ENCODE measurements around the gene FYN.

The FYN gene

DNA sequence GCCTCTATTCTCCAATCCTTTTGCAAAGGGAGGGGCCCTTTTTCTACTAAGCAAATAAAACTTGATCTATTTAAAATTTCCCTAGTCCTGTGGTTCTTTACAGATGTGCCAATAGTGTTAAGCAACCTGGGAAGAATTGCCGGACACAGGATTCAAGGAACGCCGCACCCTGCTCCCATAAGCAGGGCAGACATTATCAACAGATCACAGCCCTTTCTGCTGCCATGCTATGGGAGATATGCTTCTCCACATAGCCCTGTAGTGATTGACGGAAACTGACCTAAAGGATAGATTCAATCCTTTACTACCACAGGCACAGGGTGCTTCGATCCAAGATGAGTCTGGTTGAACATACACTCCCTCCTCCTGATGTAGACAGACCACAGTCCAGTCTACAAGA lies 149.2 kb downstream of the FYN start:
- no peaks in the 10 kb centered on the region for H3K27me3 ChIP-seq (ENCODE audit: control insufficient read depth, low read length)
- no peaks in the 10 kb centered on the region for H3K79me2 ChIP-seq (ENCODE audit: control insufficient read depth, low read length)
- H3K4me1 ChIP-seq (ENCODE audit: control insufficient read depth, low read length), result peaks cover 19% of the 10 kb centered on the region
- 0 out of 2 replicates have a peak overlapping the region, but pooled peaks have one; percentile 14 for H3K4me3 ChIP-seq (ENCODE audit: low read length)
- H3K36me3 ChIP-seq (ENCODE audit: control insufficient read depth, low read length), result no peaks in the 10 kb centered on the region
- peaks cover 5% of the 10 kb centered on the region; the same call in 1 of the 2 replicates for H4K20me1 ChIP-seq (ENCODE audit: control insufficient read depth, insufficient read depth, low read depth, low read length)
- no peaks in the 10 kb centered on the region for H3F3A ChIP-seq (ENCODE audit: control insufficient read depth, insufficient read depth)
- no peak for TF ChIP-seq EZH2phosphoT487 (IDR thresholded peaks at IDR 0.05; ENCODE audit: borderline replicate concordance, low read length)
- TF ChIP-seq, protein P1, sequence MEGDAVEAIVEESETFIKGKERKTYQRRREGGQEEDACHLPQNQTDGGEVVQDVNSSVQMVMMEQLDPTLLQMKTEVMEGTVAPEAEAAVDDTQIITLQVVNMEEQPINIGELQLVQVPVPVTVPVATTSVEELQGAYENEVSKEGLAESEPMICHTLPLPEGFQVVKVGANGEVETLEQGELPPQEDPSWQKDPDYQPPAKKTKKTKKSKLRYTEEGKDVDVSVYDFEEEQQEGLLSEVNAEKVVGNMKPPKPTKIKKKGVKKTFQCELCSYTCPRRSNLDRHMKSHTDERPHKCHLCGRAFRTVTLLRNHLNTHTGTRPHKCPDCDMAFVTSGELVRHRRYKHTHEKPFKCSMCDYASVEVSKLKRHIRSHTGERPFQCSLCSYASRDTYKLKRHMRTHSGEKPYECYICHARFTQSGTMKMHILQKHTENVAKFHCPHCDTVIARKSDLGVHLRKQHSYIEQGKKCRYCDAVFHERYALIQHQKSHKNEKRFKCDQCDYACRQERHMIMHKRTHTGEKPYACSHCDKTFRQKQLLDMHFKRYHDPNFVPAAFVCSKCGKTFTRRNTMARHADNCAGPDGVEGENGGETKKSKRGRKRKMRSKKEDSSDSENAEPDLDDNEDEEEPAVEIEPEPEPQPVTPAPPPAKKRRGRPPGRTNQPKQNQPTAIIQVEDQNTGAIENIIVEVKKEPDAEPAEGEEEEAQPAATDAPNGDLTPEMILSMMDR (IDR thresholded peaks at IDR 0.05; ENCODE audit: low read depth, low read length, poor library complexity, severe bottlenecking), result no peak
- peak overlapping the region; percentile 46 for H3K4me2 ChIP-seq (ENCODE audit: low read length)
- H3K27ac ChIP-seq (ENCODE audit: low read depth, low read length), result no peak overlapping the region
- no peaks in the 10 kb centered on the region for H3K9me3 ChIP-seq (ENCODE audit: control insufficient read depth, insufficient read depth, low read length)
- no peaks in the 10 kb centered on the region for H3K9me2 ChIP-seq (replicated peaks; ENCODE audit: control insufficient read depth, low read length)

DNA sequence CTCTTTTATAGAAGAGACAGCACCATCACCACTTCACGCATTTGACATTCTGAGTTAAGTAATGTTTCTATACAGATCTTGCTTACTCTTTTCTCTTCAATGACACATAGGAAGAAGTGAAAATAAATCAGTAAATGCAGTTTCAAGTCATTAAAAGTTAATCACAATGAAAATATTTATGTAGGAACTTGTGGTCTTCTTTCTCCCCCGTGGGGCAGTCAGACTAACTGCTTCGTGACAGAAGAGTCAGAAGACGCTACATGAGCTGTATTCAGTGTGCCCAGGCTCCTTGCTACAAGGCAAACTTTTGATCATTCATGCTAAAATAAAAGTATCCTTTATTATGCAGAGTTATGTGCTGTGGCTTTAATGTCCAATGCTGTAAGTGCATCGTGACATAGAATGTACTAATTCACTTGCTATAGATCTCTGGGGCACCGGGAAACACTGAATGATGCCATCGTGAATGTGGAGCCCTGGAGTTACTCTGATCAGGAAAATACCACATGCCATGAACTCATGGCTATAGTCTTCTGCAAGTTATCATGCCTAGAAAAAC lies 149.8 kb downstream of the FYN start:
- peaks cover 19% of the 10 kb centered on the region for H3K4me1 ChIP-seq (ENCODE audit: control insufficient read depth, low read length)
- no peak overlapping the region for H3K27ac ChIP-seq (ENCODE audit: low read depth, low read length)
- no peak overlapping the region for H3K4me2 ChIP-seq (ENCODE audit: low read length)
- H3K27me3 ChIP-seq (ENCODE audit: control insufficient read depth, low read length), result no peaks in the 10 kb centered on the region
- peaks cover 5% of the 10 kb centered on the region; the same call in 1 of the 2 replicates for H4K20me1 ChIP-seq (ENCODE audit: control insufficient read depth, insufficient read depth, low read depth, low read length)
- no peaks in the 10 kb centered on the region for H3K79me2 ChIP-seq (ENCODE audit: control insufficient read depth, low read length)
- no peaks in the 10 kb centered on the region for H3K36me3 ChIP-seq (ENCODE audit: control insufficient read depth, low read length)
- no peaks in the 10 kb centered on the region for H3F3A ChIP-seq (ENCODE audit: control insufficient read depth, insufficient read depth)
- no peaks in the 10 kb centered on the region for H3K9me3 ChIP-seq (ENCODE audit: control insufficient read depth, insufficient read depth, low read length)
- TF ChIP-seq EZH2phosphoT487 (IDR thresholded peaks at IDR 0.05; ENCODE audit: borderline replicate concordance, low read length), result no peak
- no peaks in the 10 kb centered on the region for H3K9me2 ChIP-seq (replicated peaks; ENCODE audit: control insufficient read depth, low read length)
- H3K4me3 ChIP-seq (ENCODE audit: low read length), result no peak overlapping the region

DNA sequence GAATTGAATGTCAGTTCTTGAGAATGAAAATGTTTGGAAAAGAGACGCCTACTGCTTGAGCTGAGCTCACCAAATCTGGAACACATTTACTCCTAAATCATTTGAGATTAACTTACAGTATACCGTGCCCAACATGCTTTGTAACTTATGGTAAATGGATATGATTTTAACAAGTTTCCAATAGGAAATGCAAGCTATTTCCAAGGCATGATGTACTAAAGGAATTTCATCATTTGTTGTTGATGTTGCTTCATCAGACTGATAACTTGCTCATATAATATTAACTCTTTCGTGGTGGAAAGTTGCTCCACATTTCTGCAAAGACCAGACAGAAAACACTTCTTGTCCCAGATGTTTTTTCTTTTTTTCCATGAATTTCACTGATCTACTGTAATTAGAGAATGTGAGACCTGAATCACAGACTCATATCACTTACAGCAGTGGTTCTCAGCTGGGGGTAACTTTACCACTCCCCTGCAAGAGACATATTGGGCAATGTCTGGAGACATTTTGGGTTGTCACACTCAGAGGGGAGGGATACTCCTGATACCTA lies 151.0 kb downstream of the FYN start:
- TF ChIP-seq, protein P1 (IDR thresholded peaks at IDR 0.05; ENCODE audit: low read depth, low read length, poor library complexity, severe bottlenecking), result no peak
- no peak for TF ChIP-seq EZH2phosphoT487 (IDR thresholded peaks at IDR 0.05; ENCODE audit: borderline replicate concordance, low read length)
- H3K79me2 ChIP-seq (ENCODE audit: control insufficient read depth, low read length), result no peaks in the 10 kb centered on the region
- H3F3A ChIP-seq (ENCODE audit: control insufficient read depth, insufficient read depth), result no peaks in the 10 kb centered on the region
- H3K36me3 ChIP-seq (ENCODE audit: control insufficient read depth, low read length), result no peaks in the 10 kb centered on the region
- H3K4me1 ChIP-seq (ENCODE audit: control insufficient read depth, low read length), result peaks cover 19% of the 10 kb centered on the region
- H3K4me2 ChIP-seq (ENCODE audit: low read length), result no peak overlapping the region
- H4K20me1 ChIP-seq (ENCODE audit: control insufficient read depth, insufficient read depth, low read depth, low read length), result peaks cover 5% of the 10 kb centered on the region; the same call in 1 of the 2 replicates
- H3K4me3 ChIP-seq (ENCODE audit: low read length), result no peak overlapping the region
- no peaks in the 10 kb centered on the region for H3K9me3 ChIP-seq (ENCODE audit: control insufficient read depth, insufficient read depth, low read length)
- H3K27ac ChIP-seq (ENCODE audit: low read depth, low read length), result no peak overlapping the region
- H3K27me3 ChIP-seq (ENCODE audit: control insufficient read depth, low read length), result no peaks in the 10 kb centered on the region
- H3K9me2 ChIP-seq (replicated peaks; ENCODE audit: control insufficient read depth, low read length), result no peaks in the 10 kb centered on the region

DNA sequence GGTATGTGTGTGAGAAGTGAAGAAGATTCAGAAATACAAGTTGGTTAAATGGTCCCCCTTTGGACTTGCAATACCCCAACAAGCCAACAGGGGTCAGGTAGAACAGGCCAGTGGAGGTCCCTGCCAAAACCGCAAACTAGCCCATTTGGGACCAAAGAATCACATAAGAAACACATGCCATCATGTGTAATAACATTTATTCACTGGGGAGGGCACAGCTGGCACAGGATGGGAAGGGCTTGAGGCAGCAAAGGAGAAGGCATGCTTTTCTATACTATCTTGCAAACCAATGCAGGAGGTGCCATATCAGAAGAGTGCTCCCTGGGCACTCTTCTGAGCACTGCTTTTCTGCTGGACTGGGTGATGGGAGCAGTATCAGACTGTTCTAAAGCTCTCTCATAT lies 151.5 kb downstream of the FYN start:
- H3K27ac ChIP-seq (ENCODE audit: low read depth, low read length), result no peak overlapping the region
- no peak overlapping the region for H3K4me3 ChIP-seq (ENCODE audit: low read length)
- H4K20me1 ChIP-seq (ENCODE audit: control insufficient read depth, insufficient read depth, low read depth, low read length), result peaks cover 5% of the 10 kb centered on the region; the same call in 1 of the 2 replicates
- peaks cover 19% of the 10 kb centered on the region for H3K4me1 ChIP-seq (ENCODE audit: control insufficient read depth, low read length)
- no peaks in the 10 kb centered on the region for H3K9me2 ChIP-seq (replicated peaks; ENCODE audit: control insufficient read depth, low read length)
- no peak for TF ChIP-seq EZH2phosphoT487 (IDR thresholded peaks at IDR 0.05; ENCODE audit: borderline replicate concordance, low read length)
- TF ChIP-seq, protein P1 (IDR thresholded peaks at IDR 0.05; ENCODE audit: low read depth, low read length, poor library complexity, severe bottlenecking), result peak; percentile 87
- H3K27me3 ChIP-seq (ENCODE audit: control insufficient read depth, low read length), result no peaks in the 10 kb centered on the region
- H3F3A ChIP-seq (ENCODE audit: control insufficient read depth, insufficient read depth), result no peaks in the 10 kb centered on the region
- H3K9me3 ChIP-seq (ENCODE audit: control insufficient read depth, insufficient read depth, low read length), result no peaks in the 10 kb centered on the region
- no peaks in the 10 kb centered on the region for H3K36me3 ChIP-seq (ENCODE audit: control insufficient read depth, low read length)
- no peak overlapping the region for H3K4me2 ChIP-seq (ENCODE audit: low read length)
- no peaks in the 10 kb centered on the region for H3K79me2 ChIP-seq (ENCODE audit: control insufficient read depth, low read length)

Measured in DOHH2 (cell line).